WTC11 (cell line): Measurements from ENCODE around the gene SLC27A2. TPM values are rescaled to one million over a fixed set of nuclear protein-coding genes. Genes with fewer than 3 reads are reported as not detected.

Source experiments
- ATAC-seq: fragments of 200-7000 bp; cut with Tn5 transposase; 2 replicates; pipeline ENCODE4 v1.10.0; 2021; ENCODE audit warnings: mild to moderate bottlenecking, moderate library complexity
- CTCF ChIA-PET: fragments of 300-600 bp; sonication (Branson Sonifier 250); formaldehyde crosslinking; loops from one replicate; lab custom pipeline; 2021; ENCODE audit warnings: antibody characterized with exemption; lab: Charles Lee
- POLR2A ChIA-PET: fragments of 350-600 bp; sonication (Branson Sonifier 250); formaldehyde crosslinking; loops from one replicate; lab custom pipeline; 2021; ENCODE audit warnings: antibody characterized with exemption; lab: Charles Lee
- DNase-seq: peaks from one replicate; pipeline ENCODE4 v3.0.0; 2021; ENCODE audit warnings: low spot score
- H3K27ac Mint-ChIP-seq: 2 replicates; pipeline ENCODE4 v1.8.0; 2021; ENCODE audit warnings: mixed read lengths
- H3K27me3 Mint-ChIP-seq: 2 replicates; pipeline ENCODE4 v1.8.0; 2021; ENCODE audit warnings: low read depth, mild to moderate bottlenecking, moderate library complexity, mixed read lengths
- H3K36me3 Mint-ChIP-seq: 2 replicates; pipeline ENCODE4 v1.8.0; 2021; ENCODE audit warnings: mixed read lengths
- H3K4me1 Mint-ChIP-seq: 2 replicates; pipeline ENCODE4 v1.8.0; 2022; ENCODE audit warnings: mixed read lengths
- H3K4me3 Mint-ChIP-seq: 2 replicates; pipeline ENCODE4 v1.8.0; 2021; ENCODE audit warnings: mild to moderate bottlenecking, moderate library complexity, mixed read lengths
- H3K9me3 Mint-ChIP-seq: 2 replicates; pipeline ENCODE4 v1.8.0; 2021; ENCODE audit warnings: mixed read lengths
- GRHL2 ChIP-seq: fragments of 250-450 bp; sonication (Bioruptor Pico); IDR thresholded peaks from 2 replicates; pipeline ENCODE4 v1.8.0; 2022; ENCODE audit warnings: mild to moderate bottlenecking, moderate library complexity; ENCODE audit not compliant: insufficient replicate concordance, severe bottlenecking
- HMGA2 ChIP-seq: fragments of 250-450 bp; sonication (Bioruptor Pico); IDR thresholded peaks from 2 replicates; pipeline ENCODE4 v1.4.0; 2021; ENCODE audit warnings: mild to moderate bottlenecking, moderate library complexity
- IRF2 ChIP-seq: sonication (generic); formaldehyde crosslinking; IDR thresholded peaks from 2 replicates; pipeline ENCODE4 v1.8.0; 2022; ENCODE audit warnings: low read depth, missing genetic modification reagents, borderline replicate concordance
- NFATC4 ChIP-seq: fragments of 250-450 bp; sonication (Bioruptor Pico); IDR thresholded peaks from 2 replicates; pipeline ENCODE4 v1.9.0; 2021; ENCODE audit warnings: mild to moderate bottlenecking
- SMAD4 ChIP-seq: sonication (generic); formaldehyde crosslinking; IDR thresholded peaks from 2 replicates; pipeline ENCODE4 v1.8.0; 2022; ENCODE audit warnings: mild to moderate bottlenecking, missing genetic modification reagents
- ZNF138 ChIP-seq: sonication (generic); formaldehyde crosslinking; conservative IDR thresholded peaks from 2 replicates; pipeline ENCODE4 v1.8.1; 2022; ENCODE audit warnings: mild to moderate bottlenecking, moderate library complexity, missing genetic modification reagents
- ZNF263 ChIP-seq: sonication (generic); formaldehyde crosslinking; IDR thresholded peaks from 2 replicates; pipeline ENCODE4 v1.8.1; 2022; ENCODE audit warnings: low read depth, mild to moderate bottlenecking, moderate library complexity, missing genetic modification reagents
- ZNF416 ChIP-seq: fragments of 250-450 bp; sonication (Bioruptor Pico); IDR thresholded peaks from 2 replicates; pipeline ENCODE4 v1.9.0; 2021; ENCODE audit warnings: mild to moderate bottlenecking, inconsistent platforms
- ZNF423 ChIP-seq: fragments of 250-450 bp; sonication (Bioruptor Pico); IDR thresholded peaks from 2 replicates; pipeline ENCODE4 v2.1.2; 2022; ENCODE audit warnings: mild to moderate bottlenecking, moderate library complexity
- total RNA-seq: library from RNA; stranded (reverse); gene quantifications from 3 replicates; pipeline ENCODE4 v1.2.3, GENCODE V29; 2021
- TF ChIP-seq, protein P1 (sequence below): sonication (generic); formaldehyde crosslinking; conservative IDR thresholded peaks from 2 replicates; pipeline ENCODE4 v1.8.1; 2022; ENCODE audit warnings: mild to moderate bottlenecking, missing genetic modification reagents
- TF ChIP-seq, protein P2 (sequence below): sonication (generic); formaldehyde crosslinking; IDR thresholded peaks from 2 replicates; pipeline ENCODE4 v1.8.0; 2022; ENCODE audit warnings: mild to moderate bottlenecking, missing genetic modification reagents
- TF ChIP-seq, protein P3 (sequence below): sonication (generic); formaldehyde crosslinking; IDR thresholded peaks from 2 replicates; pipeline ENCODE4 v1.8.1; 2023; ENCODE audit warnings: mild to moderate bottlenecking, missing genetic modification reagents
- TF ChIP-seq, protein P4 (sequence below): fragments of 250-450 bp; sonication (Bioruptor Pico); IDR thresholded peaks from 2 replicates; pipeline ENCODE4 v1.9.0; 2021; ENCODE audit warnings: mild to moderate bottlenecking
- TF ChIP-seq, protein P5 (sequence below): sonication (generic); formaldehyde crosslinking; IDR thresholded peaks from 2 replicates; pipeline ENCODE4 v1.8.1; 2023; ENCODE audit warnings: mild to moderate bottlenecking, missing genetic modification reagents, moderate library complexity
- TF ChIP-seq, protein P6 (sequence below): sonication (generic); formaldehyde crosslinking; IDR thresholded peaks from 2 replicates; pipeline ENCODE4 v1.8.0; 2023; ENCODE audit warnings: mild to moderate bottlenecking, missing genetic modification reagents
- TF ChIP-seq, protein P7 (sequence below): sonication (generic); formaldehyde crosslinking; IDR thresholded peaks from 2 replicates; pipeline ENCODE4 v1.8.0; 2023; ENCODE audit warnings: missing genetic modification reagents

The SLC27A2 gene
- total RNA-seq, 1 experiment from 2014 or later: 3.0 TPM

DNA sequence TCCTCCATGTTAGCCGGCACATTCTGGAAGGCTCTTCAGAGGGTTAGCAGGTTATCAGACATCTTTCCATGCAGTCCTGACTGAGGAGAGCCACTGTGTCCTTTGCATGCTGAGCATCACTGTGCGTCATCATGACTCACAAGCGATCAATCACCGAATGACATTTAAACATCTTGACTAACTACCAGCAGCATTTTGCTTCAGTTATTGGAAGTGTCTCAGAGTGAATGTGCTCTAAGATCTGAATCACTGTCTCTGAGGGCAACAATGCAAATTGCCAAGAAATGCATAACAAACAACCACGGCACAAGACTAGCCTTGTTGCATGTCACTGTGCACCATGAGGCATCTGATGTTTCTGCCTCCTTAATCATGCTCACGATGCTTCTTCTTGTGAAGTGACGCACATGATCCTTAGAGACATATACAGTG, 44.6 kb upstream of the SLC27A2 start (continued):
- TF ChIP-seq HMGA2 (CRISPR knock-in tag) (no peak), ZNF138 (no peak), NFATC4 (no peak), ZNF263 (no peak)
- TF ChIP-seq, protein P1, sequence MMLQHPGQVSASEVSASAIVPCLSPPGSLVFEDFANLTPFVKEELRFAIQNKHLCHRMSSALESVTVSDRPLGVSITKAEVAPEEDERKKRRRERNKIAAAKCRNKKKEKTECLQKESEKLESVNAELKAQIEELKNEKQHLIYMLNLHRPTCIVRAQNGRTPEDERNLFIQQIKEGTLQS: no peak
- TF ChIP-seq, protein P2, sequence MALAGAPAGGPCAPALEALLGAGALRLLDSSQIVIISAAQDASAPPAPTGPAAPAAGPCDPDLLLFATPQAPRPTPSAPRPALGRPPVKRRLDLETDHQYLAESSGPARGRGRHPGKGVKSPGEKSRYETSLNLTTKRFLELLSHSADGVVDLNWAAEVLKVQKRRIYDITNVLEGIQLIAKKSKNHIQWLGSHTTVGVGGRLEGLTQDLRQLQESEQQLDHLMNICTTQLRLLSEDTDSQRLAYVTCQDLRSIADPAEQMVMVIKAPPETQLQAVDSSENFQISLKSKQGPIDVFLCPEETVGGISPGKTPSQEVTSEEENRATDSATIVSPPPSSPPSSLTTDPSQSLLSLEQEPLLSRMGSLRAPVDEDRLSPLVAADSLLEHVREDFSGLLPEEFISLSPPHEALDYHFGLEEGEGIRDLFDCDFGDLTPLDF (CRISPR knock-in tag): no peak

DNA sequence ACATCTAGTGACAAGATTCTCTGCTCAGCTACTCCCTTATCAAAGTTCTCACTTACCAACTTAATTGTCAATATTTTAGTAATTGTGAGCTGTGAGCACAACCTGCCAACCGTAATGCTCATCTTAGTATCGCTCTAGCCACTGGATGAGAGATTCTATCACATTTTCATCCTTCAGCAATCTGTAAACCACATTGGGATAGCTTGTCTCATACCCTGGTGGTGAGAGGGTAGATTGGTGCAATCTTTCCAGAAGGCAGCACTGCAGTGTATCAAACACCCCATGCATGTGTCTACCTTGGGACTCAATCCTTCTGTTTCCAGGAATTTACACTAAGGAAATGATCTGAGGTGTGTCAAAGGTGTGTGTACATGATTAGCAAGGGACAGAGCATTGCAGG, 44.1 kb upstream of the SLC27A2 start:
- no peak for ATAC-seq
- POLR2A ChIA-PET: no interaction called here
- DNase-seq: no peak
- CTCF ChIA-PET: interaction anchor here (0.7 to 1.9 kb wide), 6 partner anchors 10 to 667 kb away, joined by 3 to 10 read pairs (median 6); partner anchors contain the start of gene ATP8B4
- H3K4me1 Mint-ChIP-seq: 0 out of 2 replicates have a peak, but pooled peaks cover 3% of the 10 kb centered on the region
- no peak for TF ChIP-seq ZNF423 (CRISPR knock-in tag)
- TF ChIP-seq, protein P1: no peak
- TF ChIP-seq, all 79 proteins: peak for 0
- Mint-ChIP-seq H3K27ac (no peak overlapping the region), H3K27me3 (no peaks in the 10 kb centered on the region), H3K36me3 (no peaks in the 10 kb centered on the region), H3K4me3 (no peak overlapping the region), H3K9me3 (no peaks in the 10 kb centered on the region)

DNA sequence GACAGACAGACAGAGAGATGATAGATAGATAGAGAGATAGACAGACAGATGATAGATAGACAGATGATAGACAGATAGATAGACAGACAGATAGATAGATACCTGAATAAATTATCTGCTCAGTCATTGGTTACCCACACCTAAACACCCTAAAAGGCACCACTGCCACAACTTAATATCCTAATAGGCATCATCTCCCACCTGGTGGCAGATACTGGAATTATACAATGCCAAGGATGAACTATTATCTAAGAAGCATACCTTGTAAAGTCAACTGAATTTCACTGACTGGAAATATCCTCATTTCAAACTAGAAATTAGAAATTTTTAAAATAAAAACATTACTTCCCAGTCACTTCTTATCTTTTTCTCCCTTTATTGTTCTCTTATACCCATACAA, 43.6 kb upstream of the SLC27A2 start:
- TF ChIP-seq GRHL2 (CRISPR knock-in tag): no peak
- TF ChIP-seq, protein P3, sequence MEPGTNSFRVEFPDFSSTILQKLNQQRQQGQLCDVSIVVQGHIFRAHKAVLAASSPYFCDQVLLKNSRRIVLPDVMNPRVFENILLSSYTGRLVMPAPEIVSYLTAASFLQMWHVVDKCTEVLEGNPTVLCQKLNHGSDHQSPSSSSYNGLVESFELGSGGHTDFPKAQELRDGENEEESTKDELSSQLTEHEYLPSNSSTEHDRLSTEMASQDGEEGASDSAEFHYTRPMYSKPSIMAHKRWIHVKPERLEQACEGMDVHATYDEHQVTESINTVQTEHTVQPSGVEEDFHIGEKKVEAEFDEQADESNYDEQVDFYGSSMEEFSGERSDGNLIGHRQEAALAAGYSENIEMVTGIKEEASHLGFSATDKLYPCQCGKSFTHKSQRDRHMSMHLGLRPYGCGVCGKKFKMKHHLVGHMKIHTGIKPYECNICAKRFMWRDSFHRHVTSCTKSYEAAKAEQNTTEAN (CRISPR knock-in tag): no peak
- TF ChIP-seq, protein P4, sequence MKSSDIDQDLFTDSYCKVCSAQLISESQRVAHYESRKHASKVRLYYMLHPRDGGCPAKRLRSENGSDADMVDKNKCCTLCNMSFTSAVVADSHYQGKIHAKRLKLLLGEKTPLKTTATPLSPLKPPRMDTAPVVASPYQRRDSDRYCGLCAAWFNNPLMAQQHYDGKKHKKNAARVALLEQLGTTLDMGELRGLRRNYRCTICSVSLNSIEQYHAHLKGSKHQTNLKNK (CRISPR knock-in tag): no peak
- TF ChIP-seq IRF2 (CRISPR knock-in tag): no peak
- TF ChIP-seq, protein P5, sequence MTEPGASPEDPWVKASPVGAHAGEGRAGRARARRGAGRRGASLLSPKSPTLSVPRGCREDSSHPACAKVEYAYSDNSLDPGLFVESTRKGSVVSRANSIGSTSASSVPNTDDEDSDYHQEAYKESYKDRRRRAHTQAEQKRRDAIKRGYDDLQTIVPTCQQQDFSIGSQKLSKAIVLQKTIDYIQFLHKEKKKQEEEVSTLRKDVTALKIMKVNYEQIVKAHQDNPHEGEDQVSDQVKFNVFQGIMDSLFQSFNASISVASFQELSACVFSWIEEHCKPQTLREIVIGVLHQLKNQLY (CRISPR knock-in tag): no peak
- TF ChIP-seq ZNF416 (CRISPR knock-in tag): no peak
- TF ChIP-seq, protein P6, sequence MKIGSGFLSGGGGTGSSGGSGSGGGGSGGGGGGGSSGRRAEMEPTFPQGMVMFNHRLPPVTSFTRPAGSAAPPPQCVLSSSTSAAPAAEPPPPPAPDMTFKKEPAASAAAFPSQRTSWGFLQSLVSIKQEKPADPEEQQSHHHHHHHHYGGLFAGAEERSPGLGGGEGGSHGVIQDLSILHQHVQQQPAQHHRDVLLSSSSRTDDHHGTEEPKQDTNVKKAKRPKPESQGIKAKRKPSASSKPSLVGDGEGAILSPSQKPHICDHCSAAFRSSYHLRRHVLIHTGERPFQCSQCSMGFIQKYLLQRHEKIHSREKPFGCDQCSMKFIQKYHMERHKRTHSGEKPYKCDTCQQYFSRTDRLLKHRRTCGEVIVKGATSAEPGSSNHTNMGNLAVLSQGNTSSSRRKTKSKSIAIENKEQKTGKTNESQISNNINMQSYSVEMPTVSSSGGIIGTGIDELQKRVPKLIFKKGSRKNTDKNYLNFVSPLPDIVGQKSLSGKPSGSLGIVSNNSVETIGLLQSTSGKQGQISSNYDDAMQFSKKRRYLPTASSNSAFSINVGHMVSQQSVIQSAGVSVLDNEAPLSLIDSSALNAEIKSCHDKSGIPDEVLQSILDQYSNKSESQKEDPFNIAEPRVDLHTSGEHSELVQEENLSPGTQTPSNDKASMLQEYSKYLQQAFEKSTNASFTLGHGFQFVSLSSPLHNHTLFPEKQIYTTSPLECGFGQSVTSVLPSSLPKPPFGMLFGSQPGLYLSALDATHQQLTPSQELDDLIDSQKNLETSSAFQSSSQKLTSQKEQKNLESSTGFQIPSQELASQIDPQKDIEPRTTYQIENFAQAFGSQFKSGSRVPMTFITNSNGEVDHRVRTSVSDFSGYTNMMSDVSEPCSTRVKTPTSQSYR (CRISPR knock-in tag): no peak
- no peak for TF ChIP-seq SMAD4
- TF ChIP-seq, protein P7, sequence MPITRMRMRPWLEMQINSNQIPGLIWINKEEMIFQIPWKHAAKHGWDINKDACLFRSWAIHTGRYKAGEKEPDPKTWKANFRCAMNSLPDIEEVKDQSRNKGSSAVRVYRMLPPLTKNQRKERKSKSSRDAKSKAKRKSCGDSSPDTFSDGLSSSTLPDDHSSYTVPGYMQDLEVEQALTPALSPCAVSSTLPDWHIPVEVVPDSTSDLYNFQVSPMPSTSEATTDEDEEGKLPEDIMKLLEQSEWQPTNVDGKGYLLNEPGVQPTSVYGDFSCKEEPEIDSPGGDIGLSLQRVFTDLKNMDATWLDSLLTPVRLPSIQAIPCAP (CRISPR knock-in tag): no peak
- TF ChIP-seq NFATC4: no peak
- TF ChIP-seq, all 79 proteins: peak for 0
- H3K4me1 Mint-ChIP-seq: 0 out of 2 replicates have a peak, but pooled peaks cover 3% of the 10 kb centered on the region
- ATAC-seq (peak; percentile 34; the same call in 1 of the 2 replicates), DNase-seq (no peak)
- ChIA-PET POLR2A (no interaction called here), CTCF (interaction anchor here (1.4 to 1.9 kb wide), 4 partner anchors 10 to 261 kb away, joined by 5 to 10 read pairs (median 8); partner anchors contain the start of gene ATP8B4)
- no peak overlapping the region for H3K27ac Mint-ChIP-seq
- H3K4me3 Mint-ChIP-seq: no peak overlapping the region
- H3K9me3 Mint-ChIP-seq: no peaks in the 10 kb centered on the region
- H3K27me3 Mint-ChIP-seq: no peaks in the 10 kb centered on the region
- H3K36me3 Mint-ChIP-seq: no peaks in the 10 kb centered on the region
